VCaP (cell line): ENCODE data around the gene ICA1.
"Not testable (repeated sequence)": the region's sequence is repeated elsewhere in the genome, so short reads cannot be mapped to it uniquely, and the experiment has no call there.

Experiments used
- H3K27ac ChIP-seq: fragments of 450-650 bp; 2 replicates; pipeline ENCODE4 v1.5.1; 2017
- TF ChIP-seq, protein P1 (sequence below): fragments of 450-650 bp; conservative IDR thresholded peaks from 2 replicates; pipeline ENCODE4 v1.5.1; 2017; ENCODE audit warnings: mild to moderate bottlenecking, moderate library complexity

Gene ICA1

GRCh38 chr7:8078418-8078817, 183.5 kb downstream of the ICA1 start:
- no peak overlapping the region for H3K27ac ChIP-seq
- TF ChIP-seq, protein P1, sequence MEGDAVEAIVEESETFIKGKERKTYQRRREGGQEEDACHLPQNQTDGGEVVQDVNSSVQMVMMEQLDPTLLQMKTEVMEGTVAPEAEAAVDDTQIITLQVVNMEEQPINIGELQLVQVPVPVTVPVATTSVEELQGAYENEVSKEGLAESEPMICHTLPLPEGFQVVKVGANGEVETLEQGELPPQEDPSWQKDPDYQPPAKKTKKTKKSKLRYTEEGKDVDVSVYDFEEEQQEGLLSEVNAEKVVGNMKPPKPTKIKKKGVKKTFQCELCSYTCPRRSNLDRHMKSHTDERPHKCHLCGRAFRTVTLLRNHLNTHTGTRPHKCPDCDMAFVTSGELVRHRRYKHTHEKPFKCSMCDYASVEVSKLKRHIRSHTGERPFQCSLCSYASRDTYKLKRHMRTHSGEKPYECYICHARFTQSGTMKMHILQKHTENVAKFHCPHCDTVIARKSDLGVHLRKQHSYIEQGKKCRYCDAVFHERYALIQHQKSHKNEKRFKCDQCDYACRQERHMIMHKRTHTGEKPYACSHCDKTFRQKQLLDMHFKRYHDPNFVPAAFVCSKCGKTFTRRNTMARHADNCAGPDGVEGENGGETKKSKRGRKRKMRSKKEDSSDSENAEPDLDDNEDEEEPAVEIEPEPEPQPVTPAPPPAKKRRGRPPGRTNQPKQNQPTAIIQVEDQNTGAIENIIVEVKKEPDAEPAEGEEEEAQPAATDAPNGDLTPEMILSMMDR = no peak

DNA sequence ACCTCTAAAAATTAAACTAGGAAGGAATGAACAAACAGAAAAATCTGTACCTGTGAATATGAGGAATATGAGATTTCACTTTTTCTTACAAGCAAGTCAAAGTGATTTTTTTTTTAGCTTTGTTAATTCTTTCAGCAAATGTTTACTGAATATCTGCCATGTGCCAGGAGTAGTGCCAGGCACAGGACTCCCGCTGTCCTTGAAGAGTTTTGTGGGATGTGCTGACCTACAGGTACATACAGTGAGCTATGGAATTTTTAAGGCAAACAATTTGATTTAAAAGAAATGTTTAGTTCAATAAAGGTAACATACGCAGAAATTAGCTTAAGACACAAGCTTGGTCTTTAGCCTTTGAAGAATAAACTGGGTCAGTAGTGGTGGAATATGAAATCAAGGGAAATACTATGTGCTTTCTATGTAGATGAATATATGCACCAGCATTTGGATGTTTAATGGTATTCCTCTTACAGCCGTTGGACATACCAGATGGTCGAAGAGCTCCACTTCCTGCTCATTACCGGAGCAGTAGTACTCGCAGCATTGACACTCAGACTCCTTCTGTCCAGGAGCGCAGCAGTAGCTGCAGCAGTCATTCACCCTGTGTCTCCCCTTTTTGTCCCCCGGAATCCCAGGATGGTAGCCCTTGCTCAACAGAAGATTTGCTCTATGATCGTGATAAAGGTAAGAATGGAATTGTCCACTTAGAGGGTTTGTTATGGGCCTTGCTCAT, 191.4 kb downstream of the ICA1 start:
- no peak overlapping the region for H3K27ac ChIP-seq
- TF ChIP-seq, protein P1 = no peak

- no peak overlapping the region for H3K27ac ChIP-seq
- TF ChIP-seq, protein P1 = no peak
Measured at GRCh38 chr7:8068892-8069686, 192.9 kb downstream of the ICA1 start.

GRCh38 chr7:8065356-8065813, 196.6 kb downstream of the ICA1 start:
- H3K27ac ChIP-seq = no peak overlapping the region
- TF ChIP-seq, protein P1 = no peak

GRCh38 chr7:8064828-8065227, 197.1 kb downstream of the ICA1 start:
- no peak overlapping the region for H3K27ac ChIP-seq
- TF ChIP-seq, protein P1 = no peak

DNA sequence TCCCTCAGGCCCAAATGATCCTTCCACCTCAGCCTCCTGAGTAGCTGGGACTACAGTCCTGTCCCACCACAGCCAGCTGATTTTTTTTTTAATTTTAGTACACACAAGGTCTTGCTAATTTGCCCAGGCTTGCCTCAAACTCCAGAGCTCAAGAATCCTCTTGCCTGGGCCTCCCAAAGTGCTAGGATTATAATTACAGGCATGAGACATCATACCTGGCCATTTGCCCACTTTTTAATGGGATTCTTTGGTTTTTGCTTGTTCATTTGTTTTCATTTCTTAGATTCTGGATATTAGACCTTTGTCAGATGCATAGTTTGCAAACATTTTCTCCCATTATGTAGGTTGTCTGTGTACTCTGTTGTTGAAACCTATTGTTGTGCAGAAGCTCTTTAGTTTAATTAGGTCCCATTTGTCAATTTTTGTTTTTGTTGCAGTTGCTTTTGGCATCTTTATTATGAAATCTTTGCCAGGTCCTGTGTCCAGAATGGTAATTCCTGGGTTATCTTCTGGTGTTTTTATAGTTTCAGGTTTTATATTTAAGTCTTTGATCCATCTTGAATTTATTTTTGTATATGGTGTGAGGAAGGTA, 198.2 kb downstream of the ICA1 start:
- no peak overlapping the region for H3K27ac ChIP-seq

DNA sequence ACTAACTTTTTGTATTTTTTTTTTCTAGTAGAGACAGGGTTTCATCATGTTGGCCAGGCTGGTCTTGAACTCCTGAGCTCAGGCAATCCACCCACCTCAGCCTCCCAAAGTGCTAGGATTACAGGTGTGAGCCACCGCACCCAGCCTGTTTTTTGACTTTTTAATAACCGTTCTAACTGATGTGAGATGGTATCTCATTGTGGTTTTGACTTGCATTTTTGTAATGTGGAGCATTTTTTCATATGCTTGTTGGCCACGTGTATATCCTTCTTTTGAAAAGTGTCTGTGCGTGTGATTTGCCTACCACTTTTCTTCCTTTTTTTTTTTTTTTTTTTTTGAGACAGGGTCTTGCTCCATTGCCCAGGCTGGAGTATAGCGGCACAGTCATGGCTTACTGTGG, 198.7 kb downstream of the ICA1 start:
- H3K27ac ChIP-seq = not testable (repeated sequence)

More for the DNA sequence above, 198.2 kb downstream of the ICA1 start:
- TF ChIP-seq, protein P1 = no peak
